GM12891 (cell line): Measurements from ENCODE around the gene DUT.

Source experiments
- PAX5 ChIP-seq: IDR thresholded peaks from 2 replicates; pipeline ENCODE4 v1.6.1; 2011; ENCODE audit warnings: low read length, moderate library complexity, mild to moderate bottlenecking; ENCODE audit not compliant: insufficient read depth, severe bottlenecking
- POLR2A ChIP-seq: IDR thresholded peaks from 2 replicates; pipeline ENCODE4 v1.6.1; 2011; ENCODE audit warnings: low read depth, low read length, control low read depth
- POLR2AphosphoS5 ChIP-seq: IDR thresholded peaks from 2 replicates; pipeline ENCODE4 v1.6.1; 2011; ENCODE audit warnings: low read depth, low read length, control low read depth
- SPI1 ChIP-seq: IDR thresholded peaks from 2 replicates; pipeline ENCODE4 v1.6.1; 2011; ENCODE audit warnings: low read depth, low read length, control low read depth
- TAF1 ChIP-seq: IDR thresholded peaks from 2 replicates; pipeline ENCODE4 v1.6.1; 2011; ENCODE audit warnings: low read depth, low read length, control low read depth

DNA sequence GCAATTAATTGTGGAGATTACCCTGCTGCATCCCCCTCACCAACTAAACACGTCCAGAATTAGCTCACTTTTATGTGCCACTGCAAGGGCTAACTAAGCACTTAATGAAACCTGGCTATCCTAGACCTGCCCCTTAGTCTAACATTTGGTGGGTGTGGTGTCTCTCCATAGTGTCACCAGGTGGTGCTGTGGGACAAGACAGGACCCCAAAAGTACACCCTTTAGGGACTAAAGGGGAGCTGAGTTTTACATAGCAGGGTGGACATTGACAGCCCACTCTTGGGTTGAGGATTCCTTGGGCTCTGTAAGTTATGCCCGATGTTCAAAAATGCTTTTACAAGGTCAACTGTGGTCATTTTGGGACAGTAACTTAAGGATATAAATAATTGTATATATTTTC, 5.7 kb downstream of the DUT start:
- TF ChIP-seq POLR2AphosphoS5 (no peak), POLR2A (no peak), TAF1 (no peak), PAX5 (no peak), SPI1 (no peak)
